RWPE1 (cell line): Measurements from ENCODE around the gene RACGAP1.
A peak's percentile ranks its signal among the peaks of the same experiment; 100 is the strongest.

Experiments used
- CTCF ChIA-PET: fragments of 350-600 bp; sonication (Branson Sonifier 250); formaldehyde crosslinking; extraction: SDS; loops from one replicate; lab custom pipeline; 2021; lab: Yijun Ruan, JAX
- POLR2A ChIA-PET: fragments of 400-600 bp; formaldehyde crosslinking; extraction: SDS; loops from one replicate; lab custom pipeline; 2020; ENCODE audit warnings: antibody characterized with exemption; ENCODE audit not compliant: low non-redundant PET; lab: Yijun Ruan, JAX
- DNase-seq: peaks from one replicate; pipeline ENCODE4 v3.0.0; 2012; ENCODE audit warnings: low spot score
- H3K27ac ChIP-seq: fragments of 450-650 bp; 2 replicates; pipeline ENCODE4 v1.5.1; 2017
- TF ChIP-seq, protein P1 (sequence below): fragments of 450-650 bp; conservative IDR thresholded peaks from 2 replicates; pipeline ENCODE4 v1.5.1; 2017; ENCODE audit warnings: low read depth, mild to moderate bottlenecking

Gene RACGAP1

DNA sequence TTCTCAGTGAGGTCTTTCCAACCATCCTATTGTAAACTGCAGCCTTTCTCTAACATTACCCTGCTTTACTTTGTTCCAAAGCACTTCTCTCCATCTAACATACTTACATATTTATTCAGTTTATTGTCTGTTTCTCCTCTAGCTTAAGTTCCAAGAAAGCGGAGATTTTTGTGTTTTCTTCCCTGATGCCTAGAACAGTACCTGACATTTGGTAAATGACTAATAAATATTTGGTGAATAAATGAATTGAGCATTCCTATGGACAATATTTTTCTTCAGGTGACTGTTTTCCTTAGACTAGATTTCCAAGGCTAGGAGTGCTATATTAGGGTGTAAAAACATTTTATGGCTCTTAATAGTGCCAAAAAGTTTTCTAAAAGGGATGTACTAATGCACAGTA, 2.4 kb downstream of the RACGAP1 start:
- TF ChIP-seq, protein P1, sequence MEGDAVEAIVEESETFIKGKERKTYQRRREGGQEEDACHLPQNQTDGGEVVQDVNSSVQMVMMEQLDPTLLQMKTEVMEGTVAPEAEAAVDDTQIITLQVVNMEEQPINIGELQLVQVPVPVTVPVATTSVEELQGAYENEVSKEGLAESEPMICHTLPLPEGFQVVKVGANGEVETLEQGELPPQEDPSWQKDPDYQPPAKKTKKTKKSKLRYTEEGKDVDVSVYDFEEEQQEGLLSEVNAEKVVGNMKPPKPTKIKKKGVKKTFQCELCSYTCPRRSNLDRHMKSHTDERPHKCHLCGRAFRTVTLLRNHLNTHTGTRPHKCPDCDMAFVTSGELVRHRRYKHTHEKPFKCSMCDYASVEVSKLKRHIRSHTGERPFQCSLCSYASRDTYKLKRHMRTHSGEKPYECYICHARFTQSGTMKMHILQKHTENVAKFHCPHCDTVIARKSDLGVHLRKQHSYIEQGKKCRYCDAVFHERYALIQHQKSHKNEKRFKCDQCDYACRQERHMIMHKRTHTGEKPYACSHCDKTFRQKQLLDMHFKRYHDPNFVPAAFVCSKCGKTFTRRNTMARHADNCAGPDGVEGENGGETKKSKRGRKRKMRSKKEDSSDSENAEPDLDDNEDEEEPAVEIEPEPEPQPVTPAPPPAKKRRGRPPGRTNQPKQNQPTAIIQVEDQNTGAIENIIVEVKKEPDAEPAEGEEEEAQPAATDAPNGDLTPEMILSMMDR: no peak
- CTCF ChIA-PET: interaction anchor here (1.1 kb wide), 1 partner anchor 16 kb away, joined by 3 read pairs; no protein-coding TSS in a partner anchor
- DNase-seq: no peak
- H3K27ac ChIP-seq: no peak overlapping the region
- POLR2A ChIA-PET: no interaction called here

DNA sequence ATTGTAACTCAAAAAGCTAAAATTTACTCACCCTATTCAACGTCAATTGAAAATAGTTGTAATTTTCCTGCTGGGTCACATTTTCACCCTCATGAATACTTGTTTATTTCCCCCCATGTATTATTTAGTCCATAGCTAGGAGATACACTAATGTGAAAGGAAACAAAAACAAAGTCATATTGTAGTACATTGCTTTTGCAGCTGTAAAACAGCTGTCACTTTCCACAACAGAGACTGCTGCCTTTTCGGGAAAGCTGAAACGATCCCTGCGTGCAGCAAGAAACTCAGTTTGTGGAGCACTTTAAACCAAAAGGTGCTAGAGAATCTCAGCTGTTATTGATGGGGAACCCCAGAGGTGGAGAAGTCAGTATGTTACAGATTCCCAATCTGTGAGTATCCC, 4.3 kb downstream of the RACGAP1 start:
- TF ChIP-seq, protein P1: no peak
- POLR2A ChIA-PET: no interaction called here
- no peak for DNase-seq
- H3K27ac ChIP-seq: no peak overlapping the region
- CTCF ChIA-PET: interaction anchor here (0.7 kb wide), 1 partner anchor 11 kb away, joined by 3 read pairs; no protein-coding TSS in a partner anchor

DNA sequence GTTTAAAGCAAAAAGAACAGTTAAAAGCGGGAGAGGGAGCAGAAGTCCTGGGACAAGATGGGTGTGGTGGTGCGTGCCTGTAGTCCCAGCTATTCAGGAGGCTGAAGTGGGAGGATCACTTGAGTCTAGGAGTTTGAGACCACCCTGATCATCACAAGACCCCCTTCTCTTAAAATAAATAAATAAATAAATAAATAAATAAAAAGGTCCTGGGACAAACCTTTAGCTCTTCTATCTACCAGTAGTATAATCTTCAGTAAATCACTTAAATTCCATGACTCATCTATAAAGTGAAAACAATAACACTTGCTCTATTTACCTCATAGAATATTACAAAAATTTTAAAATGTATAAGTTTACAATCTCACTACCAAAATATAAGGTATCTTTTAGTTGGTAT, 5.8 kb downstream of the RACGAP1 start:
- CTCF ChIA-PET: no interaction called here
- TF ChIP-seq, protein P1: no peak
- H3K27ac ChIP-seq: no peak overlapping the region
- POLR2A ChIA-PET: no interaction called here
- no peak for DNase-seq

DNA sequence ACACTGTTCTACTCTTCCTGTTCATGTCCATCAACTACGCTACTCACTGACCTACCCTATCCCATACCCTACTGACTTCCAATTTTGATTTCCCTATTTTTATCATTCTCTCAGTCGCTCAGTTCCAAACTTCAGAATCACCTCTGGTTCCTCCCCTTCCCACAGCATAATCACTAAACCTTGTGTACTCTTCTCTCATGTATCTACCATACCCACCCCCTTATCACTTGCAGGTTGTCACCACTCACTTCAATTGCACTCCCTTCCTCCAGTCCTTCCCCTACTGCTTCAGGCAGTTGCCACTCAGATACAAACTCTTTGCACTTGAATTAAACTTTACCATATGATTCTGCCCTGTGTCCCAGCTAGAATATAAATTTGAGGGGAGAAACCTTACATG, 6.3 kb downstream of the RACGAP1 start:
- no peak overlapping the region for H3K27ac ChIP-seq
- ChIA-PET POLR2A (no interaction called here), CTCF (no interaction called here)
- TF ChIP-seq, protein P1: no peak
- no peak for DNase-seq

DNA sequence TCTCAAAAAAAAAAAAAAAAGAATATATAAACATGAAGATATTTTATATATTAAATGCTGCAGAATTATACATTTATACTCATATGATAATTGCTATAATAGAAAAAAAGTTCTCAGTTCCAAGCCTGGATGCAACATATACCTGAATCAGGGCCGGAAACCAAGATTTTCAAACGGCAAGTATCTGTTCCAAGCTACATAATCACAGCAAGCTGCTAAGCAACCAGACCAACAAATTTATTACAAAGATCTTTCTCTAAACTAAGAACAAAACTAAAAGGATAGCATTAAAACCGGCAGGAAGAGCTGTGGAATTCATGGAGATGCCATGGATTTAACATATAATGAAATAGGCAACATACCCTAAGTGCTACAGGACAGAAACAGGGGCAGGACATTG, 7.1 kb downstream of the RACGAP1 start:
- ChIA-PET POLR2A (interaction anchor here (0.9 kb wide), 1 partner anchor 175 kb away, joined by 4 read pairs; no protein-coding TSS in a partner anchor), CTCF (interaction anchor here (0.6 kb wide), 1 partner anchor 1563 kb away, joined by 5 read pairs; no protein-coding TSS in a partner anchor)
- TF ChIP-seq, protein P1: no peak
- peak overlapping the region; percentile 78 for H3K27ac ChIP-seq
- DNase-seq: no peak

DNA sequence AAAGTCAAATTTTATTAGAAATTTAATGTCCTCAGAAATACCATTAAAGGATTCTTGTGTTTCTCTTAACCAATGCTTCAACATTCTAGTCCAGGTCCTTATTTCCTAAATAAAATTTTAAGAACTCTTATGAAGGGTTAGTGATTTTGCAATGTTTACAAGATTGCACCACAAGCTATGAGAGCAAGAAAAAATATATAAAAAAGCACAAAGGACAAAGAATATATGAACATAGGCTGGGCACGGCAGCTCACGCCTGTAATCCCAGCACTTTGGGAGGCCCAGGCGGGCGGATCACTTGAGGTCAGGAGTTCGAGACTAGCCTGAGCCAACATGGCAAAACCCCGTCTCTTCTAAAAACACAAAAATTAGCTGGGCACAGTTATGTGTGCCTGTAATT, 7.7 kb downstream of the RACGAP1 start:
- CTCF ChIA-PET: interaction anchor here (0.5 to 0.6 kb wide), 2 partner anchors 344 to 1563 kb away, joined by 3 to 5 read pairs; no protein-coding TSS in a partner anchor
- peak overlapping the region; percentile 78 for H3K27ac ChIP-seq
- TF ChIP-seq, protein P1: no peak
- no peak for DNase-seq
- POLR2A ChIA-PET: interaction anchor here (0.9 kb wide), 1 partner anchor 174 kb away, joined by 4 read pairs; no protein-coding TSS in a partner anchor
